ENCODE data around the gene ABHD15.

ABHD15 gene

GRCh38 chr17:29566473-29567303 lies at the start of gene ABHD15:
TSS of gene ABHD15 (minus strand) at chr17:29567037. CDS start at chr17:29566966, 71 bp downstream.
- peak in 35 of 42 donors; percentile 29 to 86 (median 66) for DNase-seq
- intact Hi-C loops (cut with DNase I) = loop anchor here (10.0 kb wide), 2 partner anchors 272 to 412 kb away; partner anchors contain the start of gene NUFIP2

GRCh38 chr17:29615492-29616299 lies 48.9 kb upstream of the ABHD15 start:
- intact Hi-C loops (cut with DNase I) = loop anchor here (5.0 kb wide), 1 partner anchor 317 kb away; the partner anchor contains the start of gene SSH2
- peak; percentile 82 to 97 (median 95) for DNase-seq

GRCh38 chr17:29615048-29615385 lies 48.2 kb upstream of the ABHD15 start:
- DNase-seq = peak in 29 of 42 donors; percentile 29 to 72 (median 52)
- intact Hi-C loops (cut with DNase I) = loop anchor here (5.0 kb wide), 1 partner anchor 317 kb away; the partner anchor contains the start of gene SSH2

- DNase-seq = peak in 23 of 42 donors; percentile 15 to 74 (median 58)
- intact Hi-C loops (cut with DNase I) = loop anchor here (5.0 kb wide), 1 partner anchor 318 kb away; the partner anchor contains the start of gene SSH2
Observed at GRCh38 chr17:29614349-29615047, 47.7 kb upstream of the ABHD15 start.

GRCh38 chr17:29613856-29614255 lies 47.0 kb upstream of the ABHD15 start:
- intact Hi-C loops (cut with DNase I) = no loop called here
- peak in 2 of 42 donors; percentile 36 to 38 for DNase-seq

- DNase-seq = peak; percentile 86 to 98 (median 95)
- intact Hi-C loops (cut with DNase I) = no loop called here
Observed at GRCh38 chr17:29613352-29613837, 46.6 kb upstream of the ABHD15 start.

GRCh38 chr17:29612404-29613280 lies 45.8 kb upstream of the ABHD15 start:
- peak in 3 of 42 donors; percentile 5 to 45 (median 28) for DNase-seq
- intact Hi-C loops (cut with DNase I) = no loop called here

- intact Hi-C loops (cut with DNase I) = no loop called here
- DNase-seq = no peak
Observed at GRCh38 chr17:29612094-29612403, 45.2 kb upstream of the ABHD15 start.

GRCh38 chr17:29611351-29612093 lies 44.7 kb upstream of the ABHD15 start:
- peak in 1 of 42 donors; percentile 28 for DNase-seq
- intact Hi-C loops (cut with DNase I) = no loop called here

GRCh38 chr17:29610395-29610794 lies 43.6 kb upstream of the ABHD15 start:
- peak in 1 of 42 donors; percentile 0 for DNase-seq
- intact Hi-C loops (cut with DNase I) = no loop called here

- intact Hi-C loops (cut with DNase I) = no loop called here
- DNase-seq = peak in 1 of 42 donors; percentile 16
Observed at GRCh38 chr17:29608986-29609385, 42.1 kb upstream of the ABHD15 start.

GRCh38 chr17:29607557-29608195 lies 40.8 kb upstream of the ABHD15 start:
- DNase-seq = no peak
- intact Hi-C loops (cut with DNase I) = no loop called here

GRCh38 chr17:29603109-29603674 lies 36.4 kb upstream of the ABHD15 start:
- intact Hi-C loops (cut with DNase I) = no loop called here
- DNase-seq = no peak

GRCh38 chr17:29597361-29598172 lies 30.7 kb upstream of the ABHD15 start:
- peak in 5 of 42 donors; percentile 2 to 16 (median 10) for DNase-seq
- intact Hi-C loops (cut with DNase I) = no loop called here

- peak in 2 of 42 donors; percentile 2 for DNase-seq
- intact Hi-C loops (cut with DNase I) = no loop called here
Observed at GRCh38 chr17:29596811-29597210, 30.0 kb upstream of the ABHD15 start.

Measured in head of caudate nucleus (tissue), 42 donors.